HepG2 (cell line): Measurements from ENCODE around the gene ZFP36L2. TPM values are rescaled to one million over a fixed set of nuclear protein-coding genes. Genes with fewer than 3 reads are reported as not detected.
A peak's percentile ranks its signal among the peaks of the same experiment; 100 is the strongest.

Source experiments
- HNRNPK ChIP-seq: fragments of 200-400 bp; formaldehyde crosslinking; IDR thresholded peaks from 2 replicates; pipeline ENCODE4 v1.6.1; 2018; ENCODE audit warnings: low read length, low read depth, moderate library complexity, mild to moderate bottlenecking; ENCODE audit not compliant: poor library complexity, severe bottlenecking
- KMT2B ChIP-seq: IDR thresholded peaks from 2 replicates; pipeline ENCODE4 v1.6.1; 2016; ENCODE audit warnings: missing genetic modification reagents, missing compliant biosample characterization
- MYPOP ChIP-seq: sonication (generic); formaldehyde crosslinking; IDR thresholded peaks from 2 replicates; pipeline ENCODE4 v1.8.1; 2023; ENCODE audit warnings: mild to moderate bottlenecking, moderate library complexity, missing genetic modification reagents
- NFE2L2 ChIP-seq: fragments of 150-350 bp; IDR thresholded peaks from 2 replicates; pipeline ENCODE4 v1.6.1; 2014; ENCODE audit warnings: low read length
- SMC3 ChIP-seq: IDR thresholded peaks from 2 replicates; pipeline ENCODE4 v1.6.1; 2011; ENCODE audit warnings: low read length, improper control_type of control experiment
- SNRNP70 ChIP-seq: fragments of 200-400 bp; formaldehyde crosslinking; IDR thresholded peaks from 2 replicates; pipeline ENCODE4 v1.6.1; 2017; ENCODE audit warnings: mild to moderate bottlenecking, low read depth, low read length, moderate library complexity
- TBP ChIP-seq: sonication (generic); formaldehyde crosslinking; IDR thresholded peaks from 2 replicates; pipeline ENCODE4 v1.5.0; 2020; ENCODE audit warnings: missing genetic modification reagents
- ZNF382 ChIP-seq: sonication (generic); formaldehyde crosslinking; IDR thresholded peaks from 2 replicates; pipeline ENCODE4 v1.5.0; 2020; ENCODE audit warnings: missing genetic modification reagents, mild to moderate bottlenecking, borderline replicate concordance
- ZNF383 ChIP-seq: sonication (generic); formaldehyde crosslinking; IDR thresholded peaks from 2 replicates; pipeline ENCODE4 v1.4.0; 2020; ENCODE audit warnings: missing genetic modification reagents, mild to moderate bottlenecking, borderline replicate concordance
- ZNF407 ChIP-seq: sonication (generic); formaldehyde crosslinking; IDR thresholded peaks from one replicate; pipeline ENCODE4 v1.5.1; 2020; ENCODE audit warnings: mild to moderate bottlenecking, missing genetic modification reagents; ENCODE audit errors: not compliant biosample characterization
- polyA plus RNA-seq, 8 experiments: library from polyadenylated mRNA; depleted of rRNA in 3 of 8; stranded (reverse) in 7 of 8; unstranded in 1 of 8; fragments of >200 nt; fragmentation: Illumina TruSeq in 4 of 8; extraction: Trizol in 4 of 8; gene quantifications; 2 replicates each; pipeline versions ENCODE4 v1.2.1 to v1.2.3, GENCODE V29; 2011 to 2016; ENCODE audit warnings: low read depth in 4 of 8, missing spikeins in 1 of 8, mixed read lengths in 1 of 8; ENCODE audit not compliant: insufficient read depth in 1 of 8
- total RNA-seq, 5 experiments: library from RNA; depleted of rRNA; stranded (reverse); fragments of >200 nt; fragmentation: Illumina TruSeq; extraction: Trizol; gene quantifications; 2 replicates each; pipeline ENCODE4 v1.2.3, GENCODE V29; 2016; ENCODE audit warnings: low read depth in 1 of 5
- TF ChIP-seq, protein P1 (sequence below): sonication (generic); formaldehyde crosslinking; IDR thresholded peaks from 2 replicates; pipeline ENCODE4 v1.4.0; 2020; ENCODE audit warnings: missing genetic modification reagents, borderline replicate concordance
- TF ChIP-seq, protein P2 (sequence below): sonication (generic); formaldehyde crosslinking; IDR thresholded peaks from 2 replicates; pipeline ENCODE4 v1.8.0; 2022; ENCODE audit warnings: low read depth, missing genetic modification reagents

ZFP36L2 gene
- total and polyA plus RNA-seq, 2 of the 13 experiments (the other 11 are each of a cell fraction or from before 2014, with no cell fraction given), result 11.2 to 21.8 TPM

- TF ChIP-seq ZNF407 (peak; percentile 36), ZNF383 (CRISPR knock-in tag) (no peak), SNRNP70 (no peak), SMC3 (no peak), HNRNPK (peak; percentile 86), ZNF382 (no peak), MYPOP (CRISPR knock-in tag) (peak; percentile 89), KMT2B (CRISPR knock-in tag) (peak; percentile 63), NFE2L2 (no peak), TBP (0 out of 2 replicates have a peak, but pooled peaks have one; percentile 51)
- TF ChIP-seq, protein P1, sequence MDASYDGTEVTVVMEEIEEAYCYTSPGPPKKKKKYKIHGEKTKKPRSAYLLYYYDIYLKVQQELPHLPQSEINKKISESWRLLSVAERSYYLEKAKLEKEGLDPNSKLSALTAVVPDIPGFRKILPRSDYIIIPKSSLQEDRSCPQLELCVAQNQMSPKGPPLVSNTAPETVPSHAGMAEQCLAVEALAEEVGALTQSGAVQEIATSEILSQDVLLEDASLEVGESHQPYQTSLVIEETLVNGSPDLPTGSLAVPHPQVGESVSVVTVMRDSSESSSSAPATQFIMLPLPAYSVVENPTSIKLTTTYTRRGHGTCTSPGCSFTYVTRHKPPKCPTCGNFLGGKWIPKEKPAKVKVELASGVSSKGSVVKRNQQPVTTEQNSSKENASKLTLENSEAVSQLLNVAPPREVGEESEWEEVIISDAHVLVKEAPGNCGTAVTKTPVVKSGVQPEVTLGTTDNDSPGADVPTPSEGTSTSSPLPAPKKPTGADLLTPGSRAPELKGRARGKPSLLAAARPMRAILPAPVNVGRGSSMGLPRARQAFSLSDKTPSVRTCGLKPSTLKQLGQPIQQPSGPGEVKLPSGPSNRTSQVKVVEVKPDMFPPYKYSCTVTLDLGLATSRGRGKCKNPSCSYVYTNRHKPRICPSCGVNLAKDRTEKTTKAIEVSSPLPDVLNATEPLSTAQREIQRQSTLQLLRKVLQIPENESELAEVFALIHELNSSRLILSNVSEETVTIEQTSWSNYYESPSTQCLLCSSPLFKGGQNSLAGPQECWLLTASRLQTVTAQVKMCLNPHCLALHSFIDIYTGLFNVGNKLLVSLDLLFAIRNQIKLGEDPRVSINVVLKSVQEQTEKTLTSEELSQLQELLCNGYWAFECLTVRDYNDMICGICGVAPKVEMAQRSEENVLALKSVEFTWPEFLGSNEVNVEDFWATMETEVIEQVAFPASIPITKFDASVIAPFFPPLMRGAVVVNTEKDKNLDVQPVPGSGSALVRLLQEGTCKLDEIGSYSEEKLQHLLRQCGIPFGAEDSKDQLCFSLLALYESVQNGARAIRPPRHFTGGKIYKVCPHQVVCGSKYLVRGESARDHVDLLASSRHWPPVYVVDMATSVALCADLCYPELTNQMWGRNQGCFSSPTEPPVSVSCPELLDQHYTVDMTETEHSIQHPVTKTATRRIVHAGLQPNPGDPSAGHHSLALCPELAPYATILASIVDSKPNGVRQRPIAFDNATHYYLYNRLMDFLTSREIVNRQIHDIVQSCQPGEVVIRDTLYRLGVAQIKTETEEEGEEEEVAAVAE (CRISPR knock-in tag), result peak; percentile 64; the same call in 1 of the 2 replicates
- TF ChIP-seq, protein P2, sequence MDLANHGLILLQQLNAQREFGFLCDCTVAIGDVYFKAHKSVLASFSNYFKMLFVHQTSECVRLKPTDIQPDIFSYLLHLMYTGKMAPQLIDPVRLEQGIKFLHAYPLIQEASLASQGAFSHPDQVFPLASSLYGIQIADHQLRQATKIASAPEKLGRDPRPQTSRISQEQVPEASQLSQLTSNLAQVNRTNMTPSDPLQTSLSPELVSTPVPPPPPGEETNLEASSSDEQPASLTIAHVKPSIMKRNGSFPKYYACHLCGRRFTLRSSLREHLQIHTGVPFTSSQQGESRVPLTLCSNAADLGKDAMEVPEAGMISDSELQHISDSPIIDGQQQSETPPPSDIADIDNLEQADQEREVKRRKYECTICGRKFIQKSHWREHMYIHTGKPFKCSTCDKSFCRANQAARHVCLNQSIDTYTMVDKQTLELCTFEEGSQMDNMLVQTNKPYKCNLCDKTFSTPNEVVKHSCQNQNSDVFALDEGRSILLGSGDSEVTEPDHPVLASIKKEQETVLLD, result peak; percentile 85
Measured at GRCh38 chr2:43226955-43227829, 786 bp upstream of the ZFP36L2 start (continued).
